GM18870 (cell line): ENCODE results near the gene FN3KRP.

Experiments
- ATAC-seq: cut with Tn5 transposase; IDR thresholded peaks from one replicate; pipeline ENCODE4 v1.9.1; 2021; ENCODE audit warnings: moderate library complexity; ENCODE audit not compliant: unreplicated experiment

Gene FN3KRP

DNA sequence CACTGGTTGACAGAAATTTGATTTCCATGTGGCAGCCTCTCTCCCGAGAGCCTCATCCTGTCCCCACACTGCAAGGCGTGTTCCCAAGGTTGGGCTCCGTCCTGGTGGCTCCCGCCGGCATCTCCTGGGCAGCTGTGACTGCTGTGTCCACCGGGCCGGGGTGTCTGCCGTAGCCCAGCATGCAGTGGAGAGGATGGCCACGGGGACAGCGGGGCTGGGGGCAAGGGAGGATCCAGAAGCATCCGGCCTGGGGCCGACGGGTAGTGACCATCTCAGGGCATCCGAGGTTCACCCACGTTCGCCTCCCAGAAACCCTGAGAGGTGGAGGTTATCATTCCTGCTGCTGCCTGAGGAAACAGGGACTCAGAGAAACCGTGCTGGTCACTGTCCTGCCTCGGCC, 10.8 kb upstream of the FN3KRP start:
- no peak for ATAC-seq

DNA sequence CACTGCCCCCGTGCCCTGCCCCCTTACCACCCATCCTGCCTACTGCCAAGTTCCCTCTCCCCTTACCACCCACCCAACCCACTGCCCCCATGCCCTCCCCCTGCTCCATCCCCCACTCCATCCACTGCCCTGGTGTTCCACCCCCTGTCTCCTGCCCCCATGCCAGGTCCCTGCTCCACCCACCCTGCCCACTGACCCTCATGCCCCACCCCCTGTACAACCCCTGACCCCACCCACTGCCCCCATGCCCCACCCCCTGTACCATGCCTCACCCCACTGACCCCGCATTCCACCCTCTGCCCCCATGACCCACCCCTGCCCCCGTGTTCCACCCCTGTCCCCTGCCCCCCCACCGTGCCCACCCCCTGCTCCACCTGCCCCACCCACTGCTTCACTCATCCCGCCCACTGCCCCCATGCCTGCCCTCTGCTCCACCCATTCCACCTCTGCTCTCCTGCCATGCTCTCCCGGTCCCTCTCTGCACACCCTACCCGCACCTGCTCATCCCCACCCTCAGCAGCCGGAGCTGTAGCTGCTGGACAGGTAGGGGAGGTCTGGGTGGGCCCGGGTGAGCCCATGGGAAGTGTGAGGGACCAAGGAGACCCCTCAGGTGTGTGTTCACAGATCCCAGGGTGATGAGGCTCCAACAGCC, 7.4 kb upstream of the FN3KRP start:
- ATAC-seq = no peak

DNA sequence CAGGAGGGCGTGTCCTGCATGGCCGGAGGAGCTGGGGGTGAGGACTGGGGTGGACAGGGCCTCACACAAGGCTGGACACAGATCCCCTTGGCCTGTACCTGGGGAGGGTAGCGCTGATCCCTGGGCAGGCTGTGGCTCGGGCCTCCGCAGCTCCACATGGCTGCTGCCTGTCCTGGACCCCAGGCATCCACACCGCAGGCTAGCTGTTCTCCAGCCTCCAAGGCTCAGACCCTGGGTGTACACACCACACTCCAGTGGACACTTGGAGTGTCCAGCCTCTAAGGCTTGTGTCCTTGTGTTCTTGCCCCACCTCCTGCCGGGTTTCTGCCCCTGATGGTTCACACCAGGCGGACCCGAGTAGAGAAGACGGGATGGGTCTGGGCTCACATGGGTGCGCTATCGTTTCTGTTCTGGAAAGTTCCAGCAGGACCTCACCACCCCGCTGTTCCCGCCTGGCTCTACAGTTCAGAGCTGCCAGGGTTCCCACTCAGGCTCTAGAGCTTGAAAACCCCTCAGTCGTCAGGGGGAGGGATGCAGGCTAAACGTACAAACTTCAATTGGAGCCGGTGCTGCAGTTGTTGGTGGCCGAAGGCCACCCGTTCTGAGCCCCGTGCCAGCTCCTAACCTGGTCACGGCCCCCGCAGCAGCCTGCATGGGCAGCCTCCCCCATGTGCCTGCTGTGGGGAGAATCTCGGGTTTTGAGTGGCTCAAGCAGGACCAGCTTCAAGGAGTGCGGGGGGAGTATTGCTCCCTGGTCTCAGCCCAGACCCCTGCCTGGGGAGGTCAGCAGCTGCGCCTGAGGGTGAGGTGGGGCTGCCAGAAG, 6.6 kb upstream of the FN3KRP start:
- ATAC-seq = no peak

- no peak for ATAC-seq
Measured at GRCh38 chr17:82710499-82711232, 5.8 kb upstream of the FN3KRP start.

- ATAC-seq = no peak
Measured at GRCh38 chr17:82713071-82713723, 3.3 kb upstream of the FN3KRP start.

DNA sequence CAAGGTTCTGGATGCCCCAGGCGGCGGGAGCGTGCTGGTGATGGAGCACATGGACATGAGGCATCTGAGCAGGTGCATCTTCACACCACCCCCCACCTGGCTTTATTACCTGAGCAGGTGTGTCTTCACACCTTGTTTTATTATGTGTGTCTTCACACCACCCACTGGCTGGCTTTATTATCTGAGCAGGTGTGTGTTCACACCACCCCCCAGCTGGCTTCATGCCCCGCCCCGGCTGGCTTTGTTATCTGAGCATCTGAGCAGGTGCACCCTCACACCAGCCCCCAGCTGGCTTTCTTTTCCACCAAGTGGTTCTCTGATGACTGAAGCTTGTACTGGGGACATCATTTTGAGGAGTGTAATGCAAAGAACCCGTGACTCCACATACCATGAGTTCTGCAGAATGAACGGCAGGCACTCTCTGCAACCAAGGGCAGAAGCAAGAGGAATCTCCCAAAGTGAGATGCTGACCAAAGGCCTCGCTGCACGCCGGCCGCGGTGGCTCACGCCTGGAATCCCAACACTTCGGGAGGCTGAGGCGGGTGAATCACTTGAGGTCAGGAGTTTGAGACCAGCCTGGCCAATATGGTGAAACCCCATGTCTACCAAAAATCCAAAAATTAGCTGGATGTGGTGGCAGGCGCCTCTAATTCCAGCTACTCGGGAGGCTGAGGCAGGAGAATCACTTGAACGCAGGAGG, 2.6 kb downstream of the FN3KRP start:
- no peak for ATAC-seq

GRCh38 chr17:82720204-82720603, 3.7 kb downstream of the FN3KRP start:
- no peak for ATAC-seq

- ATAC-seq = no peak
Measured at GRCh38 chr17:82722341-82723013, 6.0 kb downstream of the FN3KRP start.

- ATAC-seq = no peak
Measured at GRCh38 chr17:82723169-82723807, 6.8 kb downstream of the FN3KRP start.

DNA sequence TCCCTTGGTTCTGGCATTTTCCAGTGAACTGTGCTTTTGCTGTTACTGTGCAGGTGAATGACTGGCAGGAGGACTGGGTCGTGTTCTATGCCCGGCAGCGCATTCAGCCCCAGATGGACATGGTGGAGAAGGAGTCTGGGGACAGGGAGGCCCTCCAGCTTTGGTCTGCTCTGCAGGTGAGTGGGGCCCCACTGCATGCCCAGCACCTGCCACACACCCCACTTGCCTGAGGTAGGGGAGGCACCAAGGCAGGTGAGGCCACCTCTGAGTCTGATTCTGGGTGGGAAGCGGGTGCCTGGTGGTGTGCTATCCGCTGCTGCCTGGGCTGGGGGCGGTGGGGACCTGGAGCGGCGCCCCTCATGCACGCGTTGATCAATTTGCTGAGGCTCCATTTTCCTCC, 9.9 kb downstream of the FN3KRP start:
- no peak for ATAC-seq

DNA sequence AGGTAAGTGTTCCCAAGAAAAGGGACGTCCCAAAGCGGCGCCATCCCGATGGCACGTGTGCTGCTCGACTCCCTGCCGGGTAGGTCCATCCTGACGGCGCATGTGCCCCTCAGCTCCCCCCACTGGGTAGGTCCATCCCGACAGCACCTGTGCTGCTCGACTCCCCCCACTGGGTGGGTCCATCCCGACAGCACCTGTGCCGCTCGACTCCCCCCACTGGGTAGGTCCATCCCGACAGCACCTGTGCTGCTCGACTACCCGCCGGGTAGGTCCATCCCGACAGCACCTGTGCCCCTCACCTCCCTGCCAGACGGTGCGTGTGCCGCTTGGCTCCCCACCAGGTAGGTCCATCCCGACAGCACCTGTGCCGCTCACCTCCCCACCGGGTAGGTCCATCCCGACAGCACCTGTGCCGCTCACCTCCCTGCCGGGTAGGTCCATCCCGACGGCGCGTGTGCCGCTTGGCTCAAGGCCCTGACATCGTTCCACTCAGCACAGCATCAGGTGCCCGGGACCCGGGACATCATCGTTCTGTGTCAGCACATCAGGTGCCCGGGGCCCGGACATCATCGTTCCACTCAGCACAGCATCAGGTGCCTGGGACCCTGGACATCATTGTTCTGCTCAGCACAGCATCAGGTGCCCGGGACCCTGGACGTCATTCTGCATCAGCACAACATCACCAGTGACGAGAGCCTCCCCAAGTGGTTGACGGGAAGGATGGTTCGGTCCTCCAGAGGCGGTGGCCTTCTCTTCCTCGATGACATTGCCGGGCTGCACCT, 13.2 kb downstream of the FN3KRP start:
- no peak for ATAC-seq

DNA sequence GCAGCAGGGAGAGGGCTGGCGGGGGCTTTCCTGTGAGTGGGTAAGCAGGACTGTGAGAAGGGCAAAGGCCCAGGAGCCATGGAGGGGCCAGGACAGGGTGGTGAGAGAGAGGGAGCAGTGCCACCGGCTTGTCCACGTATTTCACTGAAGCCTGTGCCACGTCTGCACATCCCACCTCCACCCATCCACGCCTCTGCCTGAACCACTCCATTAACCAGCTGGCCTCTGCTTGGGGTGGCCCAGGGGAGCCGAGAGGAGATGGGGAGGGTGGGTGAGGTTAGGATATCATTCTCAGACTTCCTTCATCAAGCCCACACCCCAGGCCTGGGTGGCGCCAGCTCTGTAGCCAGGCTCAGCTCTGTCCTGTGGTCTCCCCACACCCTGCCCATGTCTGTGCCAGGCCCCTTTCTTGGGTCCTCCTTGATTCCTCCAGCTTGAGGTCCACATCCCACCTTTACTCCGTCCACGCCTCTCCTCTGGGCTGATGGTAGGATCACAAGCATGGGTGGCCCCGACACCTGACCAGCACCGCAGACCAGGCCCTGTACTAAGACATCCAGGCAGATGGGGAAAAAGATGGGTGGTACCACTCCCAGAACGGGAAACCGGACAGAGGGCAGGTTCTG, 15.7 kb downstream of the FN3KRP start:
- ATAC-seq = no peak

DNA sequence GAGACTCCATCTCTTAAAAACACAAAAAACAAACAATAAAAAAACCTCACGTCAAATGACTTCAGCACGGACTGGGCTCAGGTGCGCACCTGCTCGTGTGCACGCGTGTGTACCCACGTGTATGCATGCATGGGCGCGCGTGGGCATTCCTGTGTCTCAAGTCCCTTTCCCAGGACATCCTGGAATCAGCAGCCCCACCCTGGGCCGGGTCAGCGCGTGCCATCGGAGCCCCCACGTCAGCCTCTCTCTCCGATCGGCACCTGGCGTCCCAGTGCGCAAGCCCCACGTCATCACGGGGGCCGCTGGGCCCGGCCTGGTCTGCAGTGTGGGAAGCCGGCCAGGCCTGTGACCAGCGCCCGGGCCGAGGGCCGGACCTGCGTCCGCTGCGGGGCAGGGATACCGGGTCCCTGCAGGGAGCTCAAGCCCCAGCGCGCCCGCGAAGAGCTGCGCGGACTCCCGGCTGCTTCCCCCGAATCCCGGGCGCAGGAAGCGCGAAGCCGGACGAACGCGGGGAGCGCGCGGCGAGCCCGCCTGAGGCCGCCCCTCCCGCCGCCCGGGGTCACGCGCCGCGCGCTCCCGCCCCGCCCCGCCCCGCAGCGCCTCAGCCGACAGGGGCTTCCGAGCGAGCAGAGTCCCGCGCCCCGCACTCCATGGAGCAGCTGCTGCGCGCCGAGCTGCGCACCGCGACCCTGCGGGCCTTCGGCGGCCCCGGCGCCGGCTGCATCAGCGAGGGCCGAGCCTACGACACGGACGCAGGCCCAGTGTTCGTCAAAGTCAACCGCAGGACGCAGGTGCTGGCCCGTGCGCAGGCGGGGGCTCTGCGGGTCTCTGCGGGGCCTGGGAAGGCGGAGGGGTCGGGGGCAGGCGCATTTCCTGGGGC, 18.7 kb downstream of the FN3KRP start, which contains the start of gene FN3K:
Gene FN3K (plus strand): TSS at position 629 of the 880 bp plus-strand sequence. CDS start 22 bp downstream, at position 651.
- no peak for ATAC-seq

- no peak for ATAC-seq
Measured at GRCh38 chr17:82736511-82737185, 20.1 kb downstream of the FN3KRP start.

DNA sequence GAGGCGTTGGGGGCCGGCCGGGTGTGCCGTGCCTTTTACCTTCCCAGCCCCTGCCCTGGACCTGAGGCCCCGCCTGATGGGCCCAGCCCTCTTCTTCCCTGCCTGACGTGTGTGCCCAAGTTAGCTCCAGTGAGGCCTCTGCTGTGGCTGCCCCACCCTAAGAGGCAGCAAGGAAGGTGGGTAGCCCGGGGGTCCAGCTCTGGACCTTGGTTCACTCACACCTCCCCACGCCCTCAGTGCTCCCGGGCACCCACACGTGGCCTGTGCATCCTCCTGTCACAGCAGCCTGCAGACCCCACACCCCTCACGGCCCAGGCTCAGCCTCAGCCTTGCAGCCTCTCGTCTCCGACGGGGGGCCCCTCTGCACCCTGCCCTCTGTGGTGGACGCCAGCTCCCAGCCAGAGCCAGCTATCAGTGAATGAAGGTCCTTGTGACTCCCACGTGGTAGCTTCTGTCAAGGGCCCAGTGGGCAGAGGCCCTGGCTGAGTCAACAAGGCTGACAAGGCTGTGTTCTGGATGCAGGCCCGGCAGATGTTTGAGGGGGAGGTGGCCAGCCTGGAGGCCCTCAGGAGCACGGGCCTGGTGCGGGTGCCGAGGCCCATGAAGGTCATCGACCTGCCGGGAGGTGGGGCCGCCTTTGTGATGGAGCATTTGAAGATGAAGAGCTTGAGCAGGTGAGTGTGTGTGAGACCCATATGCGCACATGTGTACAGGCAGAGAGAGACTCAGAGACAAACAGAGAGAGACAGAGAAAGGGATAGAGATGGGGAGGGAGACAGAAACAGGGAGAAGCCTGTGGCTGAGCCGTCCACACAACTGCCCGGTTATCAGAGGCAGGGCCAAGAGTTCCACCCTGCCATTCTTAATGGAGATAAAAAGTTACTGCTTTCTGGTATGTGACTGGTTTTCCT, 21.7 kb downstream of the FN3KRP start:
- ATAC-seq = no peak
